HepG2 (cell line): ENCODE data around the gene EIF4ENIF1. TPM values are rescaled to one million over a fixed set of nuclear protein-coding genes. Genes with fewer than 3 reads are reported as not detected.
A peak's percentile ranks its signal among the peaks of the same experiment; 100 is the strongest.

Source experiments
- ATAC-seq: fragments of 200-7000 bp; cut with Tn5 transposase; 3 replicates; pipeline ENCODE4 v1.9.1; 2020; ENCODE audit warnings: mild to moderate bottlenecking, moderate library complexity
- BruUV-seq: library from RNA; stranded (reverse); fragments of 400-500 nt; replicated peaks from 2 replicates; lab custom pipeline; 2021; lab: Mats Ljungman, UMichigan
- CTCF ChIA-PET: fragments of 300-600 bp; formaldehyde crosslinking; extraction: SDS; loops from one replicate; lab custom pipeline; 2021; ENCODE audit warnings: low total read pairs, inconsistent platforms, low intra/inter-chr PET ratio; lab: Yijun Ruan, JAX
- POLR2A ChIA-PET: fragments of 350-600 bp; sonication (Branson Sonifier 250); formaldehyde crosslinking; loops from one replicate; lab custom pipeline; 2020; ENCODE audit warnings: antibody characterized with exemption, inconsistent platforms; lab: Yijun Ruan, JAX
- DNase-seq: peaks from one replicate; pipeline ENCODE4 v3.0.0-alpha.2; 2015; ENCODE audit warnings: low spot score
- FAIRE-seq: peaks from 3 replicates; lab custom pipeline; 2011; peaks lifted over from hg19 to GRCh38; lab: Jason Lieb, UNC
- H2AFZ ChIP-seq: one replicate; pipeline ENCODE4 v1.6.1; 2011; ENCODE audit warnings: low read length, inconsistent platforms
- H3K27ac ChIP-seq: fragments of 300-600 bp; 3 replicates; pipeline ENCODE4 v1.8.0; 2011; ENCODE audit warnings: mixed run types, mild to moderate bottlenecking, mixed read lengths, low read length, inconsistent platforms; ENCODE audit not compliant: insufficient read depth; ENCODE audit errors: extremely low read length
- H3K27me3 ChIP-seq, 2 experiments: fragments of 200-600 bp in 1 of 2; 2 replicates in 1 of 2; 3 replicates in 1 of 2; pipeline versions ENCODE4 v1.6.0 to v1.8.0; 2011; ENCODE audit warnings: low read length in 2 of 2, mild to moderate bottlenecking in 2 of 2, moderate library complexity in 2 of 2, inconsistent platforms in 1 of 2; ENCODE audit not compliant: insufficient read depth in 2 of 2, control insufficient read depth in 1 of 2
- H3K36me3 ChIP-seq, 2 experiments: fragments of 200-600 bp in 1 of 2; replicated peaks in 1 of 2; 2 replicates in 1 of 2; 3 replicates in 1 of 2; pipeline versions ENCODE4 v1.5.1 to v1.8.0; 2011; ENCODE audit warnings: low read length in 2 of 2, inconsistent platforms in 1 of 2; ENCODE audit not compliant: insufficient read depth in 2 of 2, control insufficient read depth in 1 of 2
- H3K4me1 ChIP-seq: 2 replicates; pipeline ENCODE4 v1.5.1; 2012; ENCODE audit warnings: low read length, inconsistent platforms; ENCODE audit not compliant: insufficient read depth
- H3K4me2 ChIP-seq: 2 replicates; pipeline ENCODE4 v1.6.0; 2011; ENCODE audit warnings: low read depth, low read length, inconsistent platforms
- H3K4me3 ChIP-seq, 3 experiments: fragments of 200-600 bp in 1 of 3; sonication (generic), shearing (Covaris generic) in 1 of 3; replicated peaks in 1 of 3; 2 replicates each; pipeline ENCODE4 v1.5.1; 2011 to 2016; ENCODE audit warnings: low read length in 3 of 3, inconsistent platforms in 2 of 3, low read depth in 2 of 3, mild to moderate bottlenecking in 2 of 3, control low read depth in 1 of 3, mixed read lengths in 1 of 3; ENCODE audit not compliant: insufficient read depth in 1 of 3
- H3K79me2 ChIP-seq: one replicate; pipeline ENCODE4 v1.6.1; 2011; ENCODE audit warnings: low read length, inconsistent platforms; ENCODE audit not compliant: insufficient read depth
- H3K9ac ChIP-seq: 2 replicates; pipeline ENCODE4 v1.6.0; 2011; ENCODE audit warnings: mild to moderate bottlenecking, low read depth, low read length, inconsistent platforms; ENCODE audit not compliant: insufficient read depth
- H3K9me3 ChIP-seq: 2 replicates; pipeline ENCODE4 v1.5.1; 2012; ENCODE audit warnings: mild to moderate bottlenecking, low read length
- H4K20me1 ChIP-seq: 2 replicates; pipeline ENCODE4 v1.6.0; 2011; ENCODE audit warnings: inconsistent platforms, mild to moderate bottlenecking, low read length, moderate library complexity; ENCODE audit not compliant: insufficient read depth
- ARNT ChIP-seq: fragments of 450-650 bp; IDR thresholded peaks from 2 replicates; pipeline ENCODE4 v1.6.1; 2017
- ATM ChIP-seq: fragments of 450-650 bp; IDR thresholded peaks from 2 replicates; pipeline ENCODE4 v1.7.1; 2017; ENCODE audit warnings: mild to moderate bottlenecking, borderline replicate concordance
- BCLAF1 ChIP-seq: fragments of 450-650 bp; IDR thresholded peaks from 2 replicates; pipeline ENCODE4 v1.6.1; 2017; ENCODE audit warnings: mild to moderate bottlenecking
- CAMTA2 ChIP-seq: sonication (generic); formaldehyde crosslinking; IDR thresholded peaks from 2 replicates; pipeline ENCODE4 v1.4.0; 2020; ENCODE audit warnings: mild to moderate bottlenecking, missing genetic modification reagents, borderline replicate concordance
- HMG20B ChIP-seq: conservative IDR thresholded peaks from 2 replicates; pipeline ENCODE4 v1.6.1; 2016; ENCODE audit warnings: missing genetic modification reagents, missing compliant biosample characterization
- HMGXB3 ChIP-seq: sonication (generic); formaldehyde crosslinking; IDR thresholded peaks from 2 replicates; pipeline ENCODE4 v1.4.0; 2020; ENCODE audit warnings: missing genetic modification reagents, borderline replicate concordance
- MEF2D ChIP-seq: sonication (generic); formaldehyde crosslinking; IDR thresholded peaks from 2 replicates; pipeline ENCODE4 v1.5.1; 2020; ENCODE audit warnings: mild to moderate bottlenecking, missing genetic modification reagents
- MZF1 ChIP-seq: sonication (generic); formaldehyde crosslinking; IDR thresholded peaks from 2 replicates; pipeline ENCODE4 v1.8.1; 2023; ENCODE audit warnings: mild to moderate bottlenecking, missing genetic modification reagents, borderline replicate concordance
- RBFOX2 ChIP-seq: fragments of 200-400 bp; formaldehyde crosslinking; IDR thresholded peaks from 2 replicates; pipeline ENCODE4 v1.6.1; 2017; ENCODE audit warnings: low read depth, mild to moderate bottlenecking, low read length
- ZNF205 ChIP-seq: IDR thresholded peaks from 2 replicates; pipeline ENCODE4 v1.6.1; 2018; ENCODE audit warnings: missing biosample characterization, missing genetic modification reagents
- ZNF276 ChIP-seq: sonication (generic); formaldehyde crosslinking; IDR thresholded peaks from 2 replicates; pipeline ENCODE4 v1.4.0; 2020; ENCODE audit warnings: mild to moderate bottlenecking, low read depth, missing genetic modification reagents
- ZNF496 ChIP-seq: sonication (generic); formaldehyde crosslinking; IDR thresholded peaks from 2 replicates; pipeline ENCODE4 v1.8.1; 2023; ENCODE audit warnings: mild to moderate bottlenecking, moderate library complexity, missing genetic modification reagents; ENCODE audit not compliant: insufficient replicate concordance
- ZZZ3 ChIP-seq: sonication (generic); formaldehyde crosslinking; IDR thresholded peaks from 2 replicates; pipeline ENCODE4 v1.4.0; 2020; ENCODE audit warnings: missing genetic modification reagents, mild to moderate bottlenecking, borderline replicate concordance
- WGBS: methylation state at CpG from one replicate; pipeline ENCODE4 v1.1.6; 2017; ENCODE audit warnings: low lambda C conversion rate; 5-methylcytosine and 5-hydroxymethylcytosine counted together
- in situ Hi-C: cut with HindIII; loops from 2 replicates; pipeline ENCODE4 v1.10.0; 2017; ENCODE audit warnings: low pct_unique_long_range_greater_than_20kb; ENCODE audit not compliant: extremely low pct_ligation_motif_present
- intact Hi-C: fragments of 100-400 bp; cut with micrococcal nuclease; formaldehyde crosslinking; loops from one replicate; pipeline ENCODE4 v1.10.0; 2022; ENCODE audit not compliant: unreplicated experiment
- polyA plus RNA-seq, 8 experiments: library from polyadenylated mRNA; depleted of rRNA in 3 of 8; stranded (reverse) in 7 of 8; unstranded in 1 of 8; fragments of >200 nt; fragmentation: Illumina TruSeq in 4 of 8; extraction: Trizol in 4 of 8; gene quantifications; 2 replicates each; pipeline versions ENCODE4 v1.2.1 to v1.2.3, GENCODE V29; 2011 to 2016; ENCODE audit warnings: low read depth in 4 of 8, missing spikeins in 1 of 8, mixed read lengths in 1 of 8; ENCODE audit not compliant: insufficient read depth in 1 of 8
- total RNA-seq, 5 experiments: library from RNA; depleted of rRNA; stranded (reverse); fragments of >200 nt; fragmentation: Illumina TruSeq; extraction: Trizol; gene quantifications; 2 replicates each; pipeline ENCODE4 v1.2.3, GENCODE V29; 2016; ENCODE audit warnings: low read depth in 1 of 5

The EIF4ENIF1 gene
- total and polyA plus RNA-seq, 2 of the 13 experiments (the other 11 are each of a cell fraction or from before 2014, with no cell fraction given), result 11.9 to 12.3 TPM

- Histone ChIP-seq H3K4me2 (peak within 1 kb of the TSS; percentile 82), H3K27ac (peak within 1 kb of the TSS; percentile 44), H3K36me3 (no peaks in the 10 kb centered on the region), H4K20me1 (no peaks in the 10 kb centered on the region), H3K27me3 (no peaks in the 10 kb centered on the region; a peak in 1 of 5 replicates), H3K4me3 (peak within 1 kb of the TSS; percentile 75 to 92 (median 75)), H3K9me3 (no peaks in the 10 kb centered on the region), H3K79me2 (peaks cover 9% of the 10 kb centered on the region), H2AFZ (peak within 1 kb of the TSS; percentile 80), H3K9ac (peak within 1 kb of the TSS; percentile 70), H3K4me1 (peaks cover 15% of the 10 kb centered on the region)
- POLR2A ChIA-PET, result no interaction called here
- intact Hi-C loops, result no loop called here
- BruUV-seq, result TSS peak; percentile 74
- ATAC-seq (peak; percentile 97), FAIRE-seq (peak; percentile 18), DNase-seq (peak; percentile 74)
- 0% methylated on average over 20 of the region's 70 CpGs for WGBS
- CTCF ChIA-PET, result no interaction called here
- in situ Hi-C loops, result no loop called here
- TF ChIP-seq ZZZ3 (CRISPR knock-in tag) (no peak), HMG20B (CRISPR knock-in tag) (no peak), HMGXB3 (CRISPR knock-in tag) (0 out of 2 replicates have a peak, but pooled peaks have one; percentile 38), RBFOX2 (peak; percentile 83), MZF1 (CRISPR knock-in tag) (no peak), BCLAF1 (no peak), ATM (no peak), MEF2D (no peak), ZNF276 (CRISPR knock-in tag) (no peak), ARNT (no peak), CAMTA2 (CRISPR knock-in tag) (peak; percentile 77; the same call in 1 of the 2 replicates), ZNF496 (CRISPR knock-in tag) (no peak), ZNF205 (CRISPR knock-in tag) (peak; percentile 57; the same call in 1 of the 2 replicates)
Measured at GRCh38 chr22:31496007-31496734, 6.5 kb upstream of the EIF4ENIF1 start, which contains the start of gene SFI1. SFI1 (plus strand) TSS chr22:31496536; CDS start chr22:31508285, 11,749 bp downstream.
